Iris pigment epithelial cell (primary cell): ENCODE data around the gene CTSW.

Source experiments
- DNase-seq: peaks from one replicate; pipeline ENCODE4 v3.0.0-alpha.2; 2011; ENCODE audit warnings: low read depth

Gene CTSW

GRCh38 chr11:65856689-65857499, 22.7 kb upstream of the CTSW start:
- peak; percentile 66 for DNase-seq

DNA sequence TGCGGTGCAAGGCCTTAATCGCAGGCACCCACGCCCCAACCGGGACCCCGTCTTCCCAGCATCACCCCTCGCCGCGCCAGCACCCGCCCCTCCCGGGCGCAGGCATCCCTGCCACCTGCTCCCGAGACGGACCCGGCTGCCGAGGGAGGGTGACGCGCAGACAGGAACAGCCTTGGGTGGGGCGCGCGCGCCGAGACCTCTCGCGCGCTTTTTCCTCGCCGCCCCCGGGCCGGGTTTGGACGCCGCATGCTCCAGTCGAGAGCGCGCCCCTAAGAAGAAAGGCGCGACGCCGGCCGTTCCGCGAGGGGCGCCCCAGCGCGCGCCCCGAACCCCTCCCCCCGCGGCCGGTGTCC, 22.2 kb upstream of the CTSW start:
- DNase-seq: no peak

DNA sequence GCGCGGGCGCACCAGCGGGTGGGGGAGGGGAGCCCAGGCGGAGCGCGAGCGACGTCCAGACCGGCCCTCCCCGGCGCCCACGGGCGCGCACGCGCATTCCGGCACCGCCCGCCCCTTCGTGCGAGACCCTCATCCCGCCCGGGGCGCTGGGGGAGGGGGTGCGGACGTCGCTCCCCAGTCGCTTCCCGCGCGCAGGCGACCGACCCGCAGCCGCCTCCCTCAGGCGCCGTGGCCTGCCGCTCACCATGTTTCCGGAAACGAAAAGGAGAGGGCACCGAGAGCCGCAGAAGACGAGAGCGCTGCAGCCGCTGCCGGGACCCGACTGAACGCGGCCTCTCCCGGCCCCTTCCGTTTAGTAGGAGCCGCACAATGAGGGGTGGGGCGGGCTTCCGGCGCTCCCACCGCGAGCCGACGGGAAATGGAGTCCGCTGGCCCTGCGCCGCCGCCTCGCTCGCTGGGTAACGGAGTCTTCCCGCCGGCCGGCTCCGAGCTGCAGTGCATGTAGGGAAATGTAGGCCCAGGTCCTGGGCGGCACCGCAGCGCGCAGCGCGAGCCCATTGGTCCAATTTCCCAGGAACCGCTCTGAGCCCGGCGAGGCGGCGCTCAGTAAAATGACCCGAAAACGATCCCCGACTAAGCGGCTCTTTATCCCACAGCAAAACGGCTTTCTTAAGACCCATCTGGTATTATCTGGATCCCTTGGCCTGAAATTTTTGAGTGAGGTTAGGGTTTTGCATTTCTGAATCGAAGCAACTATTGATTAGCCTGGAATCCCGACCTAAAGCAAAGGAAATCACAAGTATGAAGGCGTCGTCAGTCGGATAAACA, 21.6 kb upstream of the CTSW start, which contains the start of gene CFL1:
Gene CFL1, minus strand, starts transcription at position 328 of the 828 bp plus-strand sequence. Its CDS starts 81 bp downstream, at position 247.
- peak; percentile 99 for DNase-seq

DNA sequence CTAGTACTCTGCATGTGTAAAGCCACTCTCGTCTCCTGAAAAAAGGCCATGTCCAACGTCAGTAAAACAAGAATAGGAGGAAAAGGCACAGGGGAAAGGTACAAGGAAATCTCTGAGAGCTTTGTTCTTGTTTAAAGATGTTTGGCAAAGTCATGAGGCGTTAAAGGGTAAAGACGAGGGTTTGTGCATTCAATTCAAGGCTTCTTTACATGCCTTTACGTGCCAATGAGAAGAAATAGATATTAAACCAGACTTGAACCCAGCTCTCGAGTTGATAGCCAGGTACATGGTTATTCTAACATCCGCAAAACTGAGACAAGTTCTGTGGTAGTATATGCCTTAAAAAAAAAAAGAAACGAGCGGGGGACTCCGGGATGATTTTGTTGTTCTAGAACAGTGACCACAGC, 21.0 kb upstream of the CTSW start:
- no peak for DNase-seq

GRCh38 chr11:65859095-65859811, 20.4 kb upstream of the CTSW start:
- peak; percentile 99 for DNase-seq

DNA sequence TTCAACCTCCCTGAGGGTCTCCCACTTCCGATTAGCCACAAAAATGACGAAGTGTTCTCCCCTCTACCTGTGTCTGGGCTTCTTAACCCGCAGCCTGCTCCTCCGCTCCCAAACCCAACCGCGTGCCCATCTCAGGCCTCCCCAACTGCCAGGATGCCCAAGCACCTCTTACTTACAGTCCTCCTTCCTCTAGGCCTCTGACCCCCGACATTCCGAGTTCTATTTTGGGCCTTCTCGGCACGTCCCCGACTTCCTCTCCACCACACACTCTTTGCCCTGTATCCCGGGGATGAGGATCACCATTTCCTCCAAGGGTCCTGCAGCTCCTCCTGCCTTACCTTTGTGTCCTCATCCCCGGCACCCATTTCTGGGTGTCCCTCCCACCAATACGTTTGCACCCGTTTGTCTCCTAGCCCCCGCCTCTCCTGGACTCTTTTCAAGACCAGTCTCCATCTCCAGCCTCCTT, 19.8 kb upstream of the CTSW start:
- DNase-seq: no peak

DNA sequence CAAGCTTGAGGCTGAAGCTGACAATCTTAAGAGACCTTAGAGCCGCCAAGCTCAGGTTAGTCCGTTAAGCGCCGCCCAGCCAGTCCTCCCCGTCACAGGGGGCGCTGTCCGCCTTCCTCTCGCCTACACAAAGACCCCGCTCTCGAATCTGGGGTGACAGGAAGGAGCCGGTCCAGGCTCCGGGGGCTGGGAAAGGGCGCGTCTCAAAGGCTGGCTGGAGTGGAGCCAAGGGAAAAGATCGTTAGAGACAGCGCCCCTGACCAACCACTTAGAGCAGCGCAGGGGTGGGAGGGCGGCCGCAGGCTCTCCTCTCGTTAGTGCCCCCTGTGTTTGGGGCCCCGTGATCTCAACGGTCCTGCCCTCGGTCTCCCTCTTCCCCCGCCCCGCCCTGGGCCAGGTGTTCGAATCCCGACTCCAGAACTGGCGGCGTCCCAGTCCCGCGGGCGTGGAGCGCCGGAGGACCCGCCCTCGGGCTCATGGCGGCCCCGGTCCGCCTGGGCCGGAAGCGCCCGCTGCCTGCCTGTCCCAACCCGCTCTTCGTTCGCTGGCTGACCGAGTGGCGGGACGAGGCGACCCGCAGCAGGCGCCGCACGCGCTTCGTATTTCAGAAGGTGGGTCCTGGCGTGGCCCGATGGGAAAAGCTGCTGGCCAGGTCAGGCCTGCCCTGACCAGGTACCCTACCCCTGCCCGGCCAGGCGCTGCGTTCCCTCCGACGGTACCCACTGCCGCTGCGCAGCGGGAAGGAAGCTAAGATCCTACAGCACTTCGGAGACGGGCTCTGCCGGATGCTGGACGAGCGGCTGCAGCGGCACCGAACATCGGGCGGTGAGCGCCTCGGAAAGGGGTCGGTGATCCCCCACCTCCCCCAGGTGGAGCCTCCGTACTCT, 19.1 kb upstream of the CTSW start, which contains the start of gene MUS81:
Gene MUS81, plus strand, starts transcription at position 156 of the 887 bp plus-strand sequence. Its CDS starts 321 bp downstream, at position 477.
- peak; percentile 98 for DNase-seq

GRCh38 chr11:65861165-65861505, 18.5 kb upstream of the CTSW start:
- DNase-seq: no peak

GRCh38 chr11:65861533-65862183, 18.0 kb upstream of the CTSW start:
- no peak for DNase-seq

GRCh38 chr11:65862191-65862735, 17.4 kb upstream of the CTSW start:
- DNase-seq: no peak

- DNase-seq: no peak
Measured at GRCh38 chr11:65862941-65863888, 16.4 kb upstream of the CTSW start.

- no peak for DNase-seq
Measured at GRCh38 chr11:65863889-65864705, 15.5 kb upstream of the CTSW start.

DNA sequence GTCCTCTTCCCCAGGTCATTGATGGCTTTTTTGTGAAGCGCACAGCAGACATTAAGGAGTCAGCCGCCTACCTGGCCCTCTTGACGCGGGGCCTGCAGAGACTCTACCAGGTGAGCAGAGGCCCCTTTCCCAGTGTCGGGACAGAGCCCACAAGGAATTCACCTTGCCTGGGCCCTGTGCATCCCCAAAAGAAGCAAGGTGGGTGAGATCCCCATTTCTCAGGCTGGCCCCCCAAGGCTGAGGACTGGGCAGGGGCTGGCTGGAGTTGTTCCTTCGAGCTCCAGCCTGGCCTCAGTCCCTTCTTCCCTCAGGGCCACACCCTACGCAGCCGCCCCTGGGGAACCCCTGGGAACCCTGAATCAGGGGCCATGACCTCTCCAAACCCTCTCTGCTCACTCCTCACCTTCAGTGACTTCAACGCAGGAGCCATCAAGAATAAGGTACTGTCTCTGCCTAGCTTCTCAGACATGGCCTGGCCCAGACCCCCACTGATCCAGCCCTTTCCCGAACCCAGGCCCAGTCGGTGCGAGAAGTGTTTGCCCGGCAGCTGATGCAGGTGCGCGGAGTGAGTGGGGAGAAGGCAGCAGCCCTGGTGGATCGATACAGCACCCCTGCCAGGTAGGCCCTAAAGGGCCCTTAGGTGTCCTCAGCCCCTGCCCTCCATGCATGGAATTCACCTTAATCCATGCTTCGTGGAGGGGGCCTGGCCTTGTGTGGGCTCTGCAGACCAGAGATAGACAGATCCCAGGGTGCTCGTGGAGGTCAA, 14.7 kb upstream of the CTSW start:
- no peak for DNase-seq

GRCh38 chr11:65865550-65866172, 14.0 kb upstream of the CTSW start:
- no peak for DNase-seq

DNA sequence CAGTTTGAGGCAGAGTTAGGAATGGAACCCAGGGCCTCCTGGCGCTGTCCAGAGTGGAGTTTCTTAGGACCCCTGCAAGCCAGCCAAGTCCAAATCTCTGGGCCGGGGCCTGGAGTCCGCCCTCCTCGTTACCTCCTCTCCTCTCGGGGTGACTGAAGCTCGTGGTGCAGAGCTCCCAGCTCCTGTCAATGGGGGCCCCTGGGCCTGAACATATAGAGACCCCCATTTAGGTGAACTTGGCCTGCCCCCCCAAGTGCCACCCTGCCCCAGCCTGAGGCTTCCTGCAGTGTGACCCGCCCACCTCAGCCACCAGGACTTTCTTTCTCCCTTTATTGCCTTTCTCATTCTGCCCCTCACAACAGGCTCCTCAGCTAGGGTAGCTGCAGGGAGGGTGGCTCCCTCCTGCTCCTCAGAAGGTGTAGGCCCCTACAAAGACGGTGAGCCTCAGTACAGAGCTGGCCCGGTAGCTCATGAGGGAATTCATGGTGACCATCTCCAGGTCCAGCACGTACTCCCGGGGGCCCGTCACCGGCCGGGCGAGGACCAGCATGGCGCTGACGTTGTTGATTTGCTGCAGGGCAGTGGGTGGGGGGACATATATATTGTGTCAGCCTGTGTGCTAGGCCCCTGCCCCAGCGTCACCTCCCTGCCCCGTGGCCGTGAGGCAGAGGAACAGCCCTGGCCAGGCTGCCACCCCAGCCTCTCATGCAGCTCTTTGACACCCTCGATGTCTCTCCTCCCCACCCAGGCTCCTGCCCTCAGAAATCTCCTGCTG, 12.9 kb upstream of the CTSW start:
- DNase-seq: no peak

DNA sequence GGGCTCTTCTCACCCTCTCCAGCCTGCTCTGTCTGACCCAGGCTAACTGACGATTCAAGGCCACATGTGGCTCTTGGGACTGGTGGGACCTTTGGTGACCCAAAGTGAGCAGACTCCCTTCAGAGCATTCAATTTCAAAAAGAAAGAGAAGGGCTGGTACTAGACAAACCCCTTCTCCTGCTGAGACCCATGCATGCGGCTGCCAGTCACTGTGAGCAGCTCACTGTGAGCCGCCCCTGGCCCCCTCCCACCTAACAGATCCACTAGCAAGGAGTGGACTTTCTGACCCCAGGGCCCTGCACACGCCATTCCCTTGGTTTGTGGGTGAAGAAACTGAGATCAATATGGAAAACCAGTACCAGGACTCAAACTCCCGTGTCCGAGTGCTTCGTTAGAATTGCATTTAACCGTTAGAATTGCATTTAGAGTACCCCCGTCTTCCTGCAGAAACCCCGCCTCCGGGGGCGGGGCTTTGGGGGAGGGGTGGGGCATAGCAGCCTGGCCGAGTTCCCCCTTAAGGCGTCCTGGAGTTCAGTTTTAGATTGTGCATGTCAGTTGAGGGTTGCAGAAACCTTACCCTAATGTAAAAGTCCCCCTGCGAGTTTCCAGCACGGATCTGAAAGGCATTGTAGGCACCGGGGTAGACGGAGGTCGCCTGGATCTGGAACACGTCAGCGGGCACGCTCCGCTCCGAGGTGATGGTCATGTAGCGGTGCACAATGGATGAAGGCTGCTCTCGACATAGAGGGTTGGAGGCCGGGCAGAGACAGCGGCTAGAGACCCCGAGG, 12.2 kb upstream of the CTSW start:
- DNase-seq: no peak
